KG1 (cell line): ENCODE measurements around the gene LEP.
"Not testable (repeated sequence)": the region's sequence is repeated elsewhere in the genome, so short reads cannot be mapped to it uniquely, and the experiment has no call there.

Experiments used
- DNase-seq: peaks from one replicate; lab custom pipeline; 2025; lab: John Stamatoyannopoulos, UW

The LEP gene

DNA sequence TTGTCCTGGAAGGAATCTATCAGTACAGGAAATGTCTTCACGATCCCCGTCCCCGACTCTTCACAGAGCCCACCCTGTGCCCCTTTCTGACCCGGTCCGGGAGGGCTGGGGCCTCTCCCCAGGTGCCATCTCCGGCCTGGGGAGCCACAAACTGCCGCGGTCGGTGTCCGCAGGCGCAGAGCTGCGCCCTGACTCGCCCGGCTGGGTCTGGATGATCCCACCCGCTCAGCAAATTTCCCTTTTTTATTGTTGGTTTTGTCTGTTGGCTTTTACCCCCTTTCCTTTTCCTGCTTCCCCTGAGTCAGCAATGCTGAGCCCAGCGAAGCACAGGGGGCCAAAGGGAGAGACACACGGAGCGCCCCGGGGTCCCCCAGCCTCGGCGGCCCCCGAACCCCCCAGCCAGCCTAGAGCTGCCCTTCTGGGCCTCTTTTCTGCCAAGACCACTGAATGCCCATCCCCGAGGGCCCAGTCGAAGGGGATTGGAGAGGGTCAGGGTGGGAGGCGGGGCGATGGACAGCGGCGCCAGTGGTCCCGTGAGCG lies 30.9 kb downstream of the LEP start:
- DNase-seq = no peak

DNA sequence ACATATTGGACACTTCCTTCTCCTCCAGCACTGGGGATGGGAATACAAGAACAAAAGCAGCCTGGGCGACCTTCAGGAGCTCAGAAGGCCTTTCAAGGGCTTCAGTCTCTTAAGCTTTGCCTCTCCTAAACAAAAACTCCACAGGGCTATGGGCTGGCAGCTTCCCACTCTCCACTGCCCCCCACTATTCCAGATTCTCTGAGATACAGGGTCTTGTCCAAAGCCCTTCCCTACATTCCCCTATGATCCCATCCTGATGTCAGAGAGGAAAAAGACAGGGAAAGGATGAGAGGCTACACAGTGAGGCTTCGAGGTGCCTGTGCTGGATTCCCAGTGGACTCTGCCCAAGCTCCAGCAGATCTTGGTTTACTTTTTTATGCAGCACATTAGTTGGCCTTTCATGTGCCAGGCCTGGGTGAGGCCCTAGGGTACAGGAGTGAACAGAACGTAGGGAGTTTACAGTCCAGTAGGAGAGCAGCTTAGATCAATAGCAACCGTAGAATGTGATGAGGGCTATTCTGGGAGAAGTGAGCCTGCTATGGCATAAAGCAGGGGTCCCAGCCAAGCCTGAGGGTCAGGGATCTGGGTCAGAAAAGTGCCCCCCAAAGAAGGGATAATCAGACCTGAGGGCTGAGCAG lies 33.3 kb downstream of the LEP start:
- no peak for DNase-seq

DNA sequence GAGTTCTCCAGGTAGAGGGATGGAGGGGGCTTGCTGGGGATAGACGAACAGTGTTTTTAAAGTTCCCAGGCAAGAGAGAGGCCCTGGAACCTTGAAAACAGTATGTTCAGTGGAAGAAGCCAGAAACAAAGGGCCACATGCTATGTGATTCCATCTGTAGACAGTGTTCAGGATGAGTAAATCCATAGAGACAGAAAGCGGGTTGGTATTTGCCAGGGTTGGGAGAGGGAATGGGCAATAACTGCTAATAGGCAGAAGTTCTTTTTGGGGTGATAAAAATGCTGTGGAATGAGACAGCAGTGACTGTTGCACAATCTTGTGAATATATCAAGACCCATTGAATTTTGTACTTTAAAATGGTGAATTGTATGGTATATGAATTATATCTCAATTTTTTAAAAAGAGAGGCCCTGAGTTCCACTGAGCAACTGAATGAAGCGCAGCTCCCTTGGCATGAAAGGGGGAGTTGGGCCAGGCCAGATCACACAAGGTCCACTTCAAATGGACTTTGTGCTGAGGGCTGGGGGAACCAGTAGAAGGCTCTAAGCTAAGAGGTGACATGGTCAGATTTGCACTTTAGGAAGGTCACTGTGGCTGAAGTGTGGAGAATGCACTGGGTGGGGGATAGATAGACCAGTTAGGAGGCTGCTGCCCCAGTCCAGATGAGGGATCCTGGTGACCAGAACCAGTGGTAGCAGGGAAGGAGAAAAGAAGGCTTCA lies 34.0 kb downstream of the LEP start:
- no peak for DNase-seq

DNA sequence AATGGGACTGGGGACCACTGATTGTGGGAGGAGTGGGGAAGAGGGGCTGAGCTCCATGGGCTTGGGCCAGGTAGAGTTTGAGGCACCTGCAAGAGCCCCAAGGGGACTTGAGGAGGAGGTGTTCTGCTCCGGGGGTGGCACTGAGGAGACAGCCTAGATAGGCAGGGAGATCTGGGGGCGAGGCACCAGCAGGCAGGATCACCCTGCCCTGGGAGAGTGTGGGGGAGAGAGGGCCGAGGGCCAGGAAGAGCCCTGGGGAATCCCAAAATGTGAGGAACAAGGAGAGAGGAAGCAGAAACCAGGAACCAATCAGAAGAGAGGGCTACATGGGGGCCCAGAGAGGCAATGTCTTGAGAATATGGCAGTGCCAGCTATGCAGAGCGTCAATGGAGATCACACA lies 34.6 kb downstream of the LEP start:
- DNase-seq = no peak

DNA sequence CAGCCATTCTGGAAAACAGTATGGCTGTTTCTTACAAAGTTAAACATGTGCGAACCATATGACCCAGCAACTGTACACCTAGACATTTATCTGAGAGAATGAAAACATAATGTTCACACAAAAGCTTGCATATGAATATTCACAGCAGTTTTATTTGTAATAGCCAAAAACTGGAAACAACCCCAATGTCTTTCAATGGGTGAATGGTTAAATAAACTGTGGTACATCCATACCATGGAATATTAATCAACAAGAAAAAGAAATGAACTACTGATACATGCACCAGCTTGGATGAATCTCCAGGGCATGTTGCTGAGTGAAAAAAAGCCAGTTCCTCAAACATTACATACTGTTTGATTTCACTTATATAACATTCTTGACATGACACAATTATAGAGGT lies 37.3 kb downstream of the LEP start:
- DNase-seq = no peak

DNA sequence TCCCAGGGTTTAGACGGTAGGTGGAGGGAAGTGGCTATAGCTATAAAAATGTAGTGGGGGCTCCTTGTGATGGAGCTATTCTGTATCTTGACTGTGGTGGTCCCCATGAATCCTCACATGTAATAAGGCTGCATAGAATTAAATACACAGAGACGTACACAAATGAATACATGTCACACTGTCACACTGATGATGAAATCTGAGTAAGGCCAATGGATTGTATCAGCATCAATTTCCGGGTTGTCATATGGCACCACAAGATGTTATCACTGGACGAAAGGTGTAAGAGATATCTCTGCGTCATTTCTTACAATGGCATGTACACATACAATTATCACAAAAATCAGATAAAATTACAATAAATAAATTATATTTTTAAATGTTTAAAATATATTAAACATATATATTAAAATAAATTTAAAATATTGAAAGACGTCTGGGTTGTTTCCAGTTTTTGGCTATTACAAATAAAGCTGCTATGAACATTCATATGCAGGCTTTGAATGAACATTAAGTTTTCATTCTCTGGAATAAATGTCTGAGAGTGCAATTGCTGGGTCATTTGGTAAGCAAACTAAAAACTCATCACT lies 38.1 kb downstream of the LEP start:
- no peak for DNase-seq

DNA sequence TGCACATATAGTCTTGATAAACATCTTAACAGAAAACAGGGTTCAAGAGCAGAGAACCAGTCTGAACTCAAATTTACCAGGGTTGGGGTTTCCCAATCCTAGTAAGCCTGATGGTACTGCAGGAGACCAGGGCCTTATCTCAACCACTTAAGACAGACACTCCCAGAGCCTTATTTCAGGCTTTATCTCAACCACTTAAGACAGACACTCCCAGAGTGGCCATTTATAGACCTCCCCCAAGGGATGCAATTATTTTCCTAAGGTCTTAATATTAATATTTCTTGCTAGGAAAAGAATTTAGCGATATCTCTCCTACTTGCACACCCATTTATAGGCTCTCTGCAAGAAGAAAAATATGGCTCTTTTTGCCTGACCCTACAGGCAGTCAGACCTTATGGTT lies 39.4 kb downstream of the LEP start:
- not testable (repeated sequence) for DNase-seq

DNA sequence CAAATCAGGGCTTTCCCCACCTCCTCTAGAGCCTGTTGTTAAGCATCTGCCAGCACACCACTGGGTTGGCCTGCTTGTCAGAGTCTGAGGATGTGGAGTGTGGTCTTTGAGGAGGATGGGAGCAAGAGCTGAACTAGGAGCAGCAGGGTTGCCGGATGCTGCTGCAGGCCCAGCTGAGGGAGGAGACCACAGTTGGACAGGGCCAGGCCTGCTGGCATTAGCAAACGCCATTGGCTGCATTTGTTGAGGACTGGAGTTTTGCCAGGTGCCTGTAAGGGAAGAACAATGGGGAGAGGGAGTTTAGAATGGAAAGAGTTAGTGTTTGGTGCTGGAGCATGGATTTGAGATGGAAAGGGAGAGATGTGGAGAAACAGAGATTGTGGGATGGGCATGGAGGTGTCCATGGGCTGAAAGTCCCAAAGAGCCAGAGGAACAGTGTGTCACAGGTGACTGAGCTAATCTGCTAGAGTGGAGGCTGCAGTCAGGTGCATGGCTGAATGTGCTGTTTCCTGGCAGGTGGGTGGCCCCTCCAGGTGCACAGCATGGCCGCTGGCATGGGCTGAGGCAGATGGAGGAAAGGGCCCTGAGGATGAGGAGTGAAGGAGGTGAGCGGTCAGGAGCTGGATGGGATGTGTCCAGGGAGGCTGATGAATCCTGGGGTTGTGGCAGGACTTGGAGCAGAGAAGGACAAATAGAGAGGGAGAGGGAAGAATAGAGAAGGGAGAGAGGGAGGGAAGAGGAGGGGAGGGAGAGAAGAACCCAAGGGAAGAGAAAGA lies 40.7 kb downstream of the LEP start:
- DNase-seq = no peak

DNA sequence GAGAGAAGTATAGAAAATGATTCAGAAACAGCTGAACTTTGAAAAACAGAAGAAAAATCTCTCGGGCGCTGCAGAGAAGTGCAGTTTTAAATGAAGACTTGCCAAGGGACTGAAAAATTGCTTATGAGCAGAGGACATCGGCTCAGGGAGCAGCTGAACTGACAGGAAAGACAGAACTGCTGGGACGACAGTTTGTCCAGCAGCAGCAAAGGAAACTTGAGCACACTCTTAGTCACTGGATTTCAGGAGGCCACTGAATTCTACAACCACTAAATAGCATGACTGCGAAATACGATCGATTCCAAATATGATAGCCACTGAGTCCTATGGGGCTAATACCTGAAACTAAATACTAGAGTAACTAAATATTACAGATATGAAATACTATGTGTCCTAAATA lies 43.0 kb downstream of the LEP start:
- no peak for DNase-seq

DNA sequence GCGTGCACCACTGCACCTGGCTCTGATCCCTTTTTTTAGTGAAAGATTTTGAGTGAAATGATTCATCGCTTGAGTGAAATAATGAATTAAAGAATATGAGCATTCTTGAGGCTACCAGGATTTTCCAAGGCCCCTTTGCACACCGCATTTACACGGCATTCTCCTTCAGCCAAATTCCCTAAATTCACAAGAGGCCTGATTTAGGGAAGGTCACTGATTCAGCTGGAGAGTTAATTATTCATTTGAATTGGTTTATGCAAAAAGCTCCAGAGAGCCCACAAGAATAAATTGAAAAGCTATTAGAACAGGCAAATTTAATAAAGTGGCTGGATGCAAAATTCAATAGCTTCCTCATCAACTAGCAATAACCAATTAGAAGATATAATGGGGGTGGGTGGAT lies 46.5 kb downstream of the LEP start:
- DNase-seq = no peak

DNA sequence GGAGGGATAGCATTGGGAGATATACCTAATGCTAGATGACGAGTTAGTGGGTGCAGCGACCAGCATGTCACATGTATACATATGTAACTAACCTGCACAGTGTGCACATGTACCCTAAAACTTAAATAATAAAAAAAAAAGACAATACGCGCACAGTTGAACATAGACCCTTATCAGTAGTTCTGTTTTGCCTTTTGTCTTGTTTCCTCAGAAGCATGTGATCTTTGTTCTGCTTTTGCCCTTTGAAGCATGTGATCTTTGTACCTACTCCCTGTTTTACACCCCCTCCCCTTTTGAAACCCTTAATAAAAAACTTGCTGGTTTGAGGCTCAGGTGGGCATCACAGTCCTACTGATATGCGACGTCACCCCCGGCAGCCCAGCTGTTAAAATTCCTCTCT lies 56.9 kb downstream of the LEP start:
- not testable (repeated sequence) for DNase-seq

DNA sequence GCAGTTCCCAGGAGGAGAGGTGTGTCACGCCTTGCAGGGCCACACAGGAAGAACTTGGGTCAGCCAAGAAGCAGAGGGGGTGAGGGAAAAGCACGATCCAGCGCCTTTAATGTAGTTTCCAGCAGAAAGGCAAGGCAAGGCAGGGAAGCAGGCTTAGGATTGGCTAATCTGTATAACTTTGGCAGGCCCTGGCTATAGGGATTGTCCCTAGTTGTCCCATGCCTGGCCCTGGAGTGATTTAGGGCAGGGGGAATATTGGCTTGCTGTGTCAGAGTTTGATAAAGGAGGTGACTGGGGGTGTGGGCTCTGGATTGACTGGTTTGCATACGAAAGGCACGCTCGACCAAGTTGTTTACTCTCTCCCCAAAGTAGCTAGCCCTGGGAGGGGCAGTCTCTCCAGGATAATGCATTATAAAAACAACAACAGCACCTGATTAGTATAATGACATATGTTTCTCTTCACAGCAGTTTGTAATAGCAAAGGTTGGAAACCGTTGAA lies 58.1 kb downstream of the LEP start:
- no peak for DNase-seq

DNA sequence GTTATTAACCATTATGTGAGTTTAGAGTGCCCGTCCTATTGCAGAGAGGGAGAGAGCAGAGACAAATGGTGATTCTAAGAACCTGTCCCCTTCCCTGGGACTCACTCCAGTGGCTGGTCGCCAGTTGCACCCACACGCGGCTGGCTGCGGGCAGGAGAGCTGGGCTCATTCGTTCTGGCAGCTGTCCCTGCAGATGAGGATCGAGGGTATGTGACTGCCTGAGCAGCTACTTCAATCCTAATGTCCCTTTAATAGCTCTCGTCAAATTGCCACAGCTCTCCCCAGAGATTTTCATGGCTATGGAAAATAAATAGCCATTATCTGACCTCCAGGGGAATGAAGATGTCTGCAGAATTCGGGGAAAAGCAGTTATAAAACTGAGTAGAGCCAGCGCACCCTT lies 61.1 kb downstream of the LEP start:
- DNase-seq = no peak

DNA sequence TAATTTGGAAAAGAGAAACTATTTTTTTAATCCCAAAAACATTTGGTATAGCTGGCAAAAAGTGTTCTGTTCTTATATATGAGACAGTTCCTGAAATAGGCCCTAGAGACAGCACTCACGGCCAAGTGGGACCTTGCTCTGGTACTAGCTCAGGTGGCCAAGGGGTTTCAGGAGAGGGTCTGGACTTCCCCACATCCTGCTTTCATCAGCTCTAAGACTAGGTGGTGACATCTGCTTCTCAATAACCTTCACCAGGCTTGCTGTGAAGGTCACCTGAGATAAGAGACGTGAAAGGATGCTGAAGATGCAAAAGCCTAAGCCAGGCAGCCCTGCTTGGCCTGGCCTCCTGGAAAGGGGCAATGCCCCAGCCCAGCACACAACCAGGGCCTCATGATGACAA lies 62.1 kb downstream of the LEP start:
- DNase-seq = no peak

DNA sequence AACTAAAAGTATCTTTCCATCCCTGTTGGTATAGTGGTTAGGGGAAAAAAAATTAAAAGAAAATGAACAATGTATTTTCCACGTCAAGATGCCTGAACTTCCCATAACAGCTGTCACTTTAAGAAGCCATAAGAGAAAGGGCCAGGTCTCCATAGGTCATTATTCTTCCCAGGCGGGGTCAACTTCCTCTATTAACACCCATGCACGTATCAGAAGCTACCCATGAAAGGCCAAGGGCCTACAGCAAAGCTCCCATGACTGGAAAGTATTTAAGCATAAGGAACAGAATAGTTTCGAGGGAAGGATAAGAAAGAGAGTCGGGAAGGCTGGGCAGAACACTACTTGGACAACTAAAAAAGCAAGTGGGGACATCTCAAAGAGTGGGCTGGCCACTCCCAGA lies 62.6 kb downstream of the LEP start:
- DNase-seq = no peak

DNA sequence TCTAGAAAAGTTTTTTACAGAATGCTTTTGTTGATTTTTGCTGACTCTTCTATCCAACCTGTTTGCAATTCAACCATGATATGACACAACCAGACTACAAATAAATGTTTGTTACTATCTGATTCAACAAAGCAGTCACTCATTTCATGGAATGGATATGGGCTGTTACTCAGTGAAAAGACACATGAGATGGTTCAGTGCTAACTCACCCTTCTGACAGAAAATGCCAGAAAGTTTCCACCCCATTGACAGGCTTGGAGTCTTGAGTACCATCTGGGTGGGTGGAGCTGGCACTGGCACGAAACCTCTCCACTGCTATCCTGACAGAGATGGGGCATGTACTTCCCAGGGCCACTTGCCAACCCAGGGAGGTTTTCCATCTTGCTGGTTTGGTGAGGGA lies 63.1 kb downstream of the LEP start:
- DNase-seq = no peak

DNA sequence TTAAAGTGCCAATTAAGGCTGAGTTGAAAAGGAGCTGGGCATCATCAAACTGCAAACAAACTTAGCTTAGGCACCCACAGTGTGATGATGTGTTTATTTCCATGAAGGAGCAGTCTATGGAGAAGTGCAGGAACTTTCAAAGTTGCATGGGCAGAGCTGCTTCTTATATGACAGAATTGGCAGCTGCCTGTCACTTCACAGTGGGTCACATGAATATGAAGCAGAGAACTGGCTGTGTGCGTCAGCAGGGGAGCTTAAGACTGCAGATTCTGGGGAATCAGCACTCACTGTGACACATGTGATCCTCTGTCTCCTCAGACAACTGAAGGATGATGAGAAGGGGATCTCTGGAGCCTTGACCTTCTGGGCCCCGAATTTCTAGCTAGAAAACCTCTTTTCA lies 66.0 kb downstream of the LEP start:
- DNase-seq = no peak
